ENCODE results near the gene ADAMTS7. TPM values are rescaled to one million over a fixed set of nuclear protein-coding genes. Genes with fewer than 3 reads are reported as not detected.
"Not testable (repeated sequence)": the region's sequence is repeated elsewhere in the genome, so short reads cannot be mapped to it uniquely, and the experiment has no call there.

ADAMTS7 gene
- total and polyA plus RNA-seq, 2 donors (not counting 1 experiment from before 2014, with no cell fraction given): 7.9 TPM

DNA sequence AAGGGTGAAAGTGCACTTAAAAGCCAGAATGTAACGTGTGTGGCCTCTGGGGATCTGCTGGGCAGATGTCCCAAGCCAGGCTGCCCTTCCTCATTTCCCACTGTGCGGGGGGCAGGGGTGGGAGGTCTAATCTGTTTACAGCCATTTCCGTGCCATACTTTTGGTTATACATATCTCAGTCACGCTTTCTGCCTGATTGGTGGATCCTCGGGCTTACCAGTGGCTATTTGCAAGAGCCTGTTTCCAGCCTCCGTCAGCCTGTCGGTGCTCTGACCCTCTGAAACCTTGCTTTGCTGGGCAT is 58.0 kb downstream of the ADAMTS7 start:
- H3K4me3 ChIP-seq (replicated peaks in 1 of 4; ENCODE audit: control extremely low read depth in 1 of 4, insufficient read depth in 1 of 4, low read depth in 3 of 4, low read length in 4 of 4); H3K27me3 ChIP-seq (ENCODE audit: control insufficient read depth, insufficient read depth, low read length); H3K9me3 ChIP-seq (ENCODE audit: control insufficient read depth, insufficient read depth, low read depth, low read length); H3K36me3 ChIP-seq (ENCODE audit: control insufficient read depth, insufficient read depth, low read length); H3K79me2 ChIP-seq (ENCODE audit: control insufficient read depth, insufficient read depth, low read length); H3K4me2 ChIP-seq (ENCODE audit: extremely low read depth, insufficient read depth, low read length); H4K20me1 ChIP-seq (ENCODE audit: control insufficient read depth, extremely low read depth, insufficient read depth, low read length); DNase-seq (ENCODE audit: low read depth in 2 of 2); H2AFZ ChIP-seq (ENCODE audit: low read length); H3K27ac ChIP-seq (ENCODE audit: insufficient read depth, low read length); H3K9ac ChIP-seq (ENCODE audit: insufficient read depth, low read length): not testable (repeated sequence)
- peaks cover 11% of the 10 kb centered on the region for H3K4me1 ChIP-seq (ENCODE audit: control insufficient read depth, extremely low read depth, insufficient read depth, low read length)

DNA sequence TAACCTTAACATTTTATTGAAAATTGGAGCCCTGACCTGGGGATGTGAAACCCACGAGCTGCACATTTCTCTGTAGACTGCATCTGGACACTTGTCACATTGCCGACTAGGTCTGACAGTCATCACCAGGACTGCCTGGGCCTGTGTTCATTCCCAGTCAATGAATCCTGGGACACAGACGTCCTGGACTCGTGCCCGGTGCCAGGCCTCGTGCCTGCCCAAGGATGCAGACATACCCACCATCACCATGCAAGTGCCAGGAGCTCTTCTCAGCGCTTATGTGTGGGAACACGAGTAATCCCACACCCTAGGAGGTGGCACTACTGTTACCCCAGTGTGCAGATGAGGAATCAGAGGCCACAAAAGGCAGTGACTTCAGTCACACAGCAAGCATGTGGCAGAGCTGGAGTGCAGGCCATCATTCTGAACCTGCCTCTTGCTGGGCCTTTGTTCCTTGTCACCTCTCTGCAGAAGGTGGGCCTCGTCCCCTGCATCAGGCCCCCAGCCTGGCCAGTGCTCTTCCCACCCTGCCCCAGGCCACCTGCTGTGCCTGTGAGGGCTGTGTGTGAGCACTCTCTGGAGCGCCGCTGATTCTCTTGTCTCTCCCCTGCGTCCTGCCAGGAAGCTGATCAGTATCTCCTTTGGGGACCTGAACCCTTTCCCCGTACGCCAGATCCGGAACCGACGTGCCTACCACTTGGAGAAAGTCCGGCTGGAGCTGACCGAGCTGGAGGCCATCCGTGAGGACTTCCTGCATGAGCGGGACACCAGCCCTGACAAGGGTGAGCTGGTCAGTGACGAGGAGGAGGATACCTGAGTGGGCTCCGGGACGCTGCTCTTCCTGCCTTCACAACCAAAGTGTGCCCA is 58.5 kb downstream of the ADAMTS7 start:
- Histone ChIP-seq H3K4me3 (replicated peaks in 1 of 4; ENCODE audit: control extremely low read depth in 1 of 4, insufficient read depth in 1 of 4, low read depth in 3 of 4, low read length in 4 of 4) (no peak overlapping the region), H3K4me1 (ENCODE audit: control insufficient read depth, extremely low read depth, insufficient read depth, low read length) (peaks cover 11% of the 10 kb centered on the region), H3K27me3 (ENCODE audit: control insufficient read depth, insufficient read depth, low read length) (no peaks in the 10 kb centered on the region), H3K4me2 (ENCODE audit: extremely low read depth, insufficient read depth, low read length) (no peak overlapping the region), H4K20me1 (ENCODE audit: control insufficient read depth, extremely low read depth, insufficient read depth, low read length) (no peaks in the 10 kb centered on the region), H3K9ac (ENCODE audit: insufficient read depth, low read length) (no peak overlapping the region), H3K79me2 (ENCODE audit: control insufficient read depth, insufficient read depth, low read length) (no peaks in the 10 kb centered on the region), H3K9me3 (ENCODE audit: control insufficient read depth, insufficient read depth, low read depth, low read length) (no peaks in the 10 kb centered on the region), H3K27ac (ENCODE audit: insufficient read depth, low read length) (no peak overlapping the region), H3K36me3 (ENCODE audit: control insufficient read depth, insufficient read depth, low read length) (no peaks in the 10 kb centered on the region), H2AFZ (ENCODE audit: low read length) (no peak overlapping the region)
- no peak for DNase-seq (ENCODE audit: low read depth in 2 of 2)
- TF ChIP-seq, protein P1, sequence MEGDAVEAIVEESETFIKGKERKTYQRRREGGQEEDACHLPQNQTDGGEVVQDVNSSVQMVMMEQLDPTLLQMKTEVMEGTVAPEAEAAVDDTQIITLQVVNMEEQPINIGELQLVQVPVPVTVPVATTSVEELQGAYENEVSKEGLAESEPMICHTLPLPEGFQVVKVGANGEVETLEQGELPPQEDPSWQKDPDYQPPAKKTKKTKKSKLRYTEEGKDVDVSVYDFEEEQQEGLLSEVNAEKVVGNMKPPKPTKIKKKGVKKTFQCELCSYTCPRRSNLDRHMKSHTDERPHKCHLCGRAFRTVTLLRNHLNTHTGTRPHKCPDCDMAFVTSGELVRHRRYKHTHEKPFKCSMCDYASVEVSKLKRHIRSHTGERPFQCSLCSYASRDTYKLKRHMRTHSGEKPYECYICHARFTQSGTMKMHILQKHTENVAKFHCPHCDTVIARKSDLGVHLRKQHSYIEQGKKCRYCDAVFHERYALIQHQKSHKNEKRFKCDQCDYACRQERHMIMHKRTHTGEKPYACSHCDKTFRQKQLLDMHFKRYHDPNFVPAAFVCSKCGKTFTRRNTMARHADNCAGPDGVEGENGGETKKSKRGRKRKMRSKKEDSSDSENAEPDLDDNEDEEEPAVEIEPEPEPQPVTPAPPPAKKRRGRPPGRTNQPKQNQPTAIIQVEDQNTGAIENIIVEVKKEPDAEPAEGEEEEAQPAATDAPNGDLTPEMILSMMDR (conservative IDR thresholded peaks at IDR 0.05 in 1 of 2, IDR thresholded peaks at IDR 0.05 in 1 of 2; ENCODE audit: low read depth in 1 of 2, low read length in 2 of 2): no peak
- TF ChIP-seq EZH2 (IDR thresholded peaks at IDR 0.05; ENCODE audit: low read length, missing control alignments): no peak

DNA sequence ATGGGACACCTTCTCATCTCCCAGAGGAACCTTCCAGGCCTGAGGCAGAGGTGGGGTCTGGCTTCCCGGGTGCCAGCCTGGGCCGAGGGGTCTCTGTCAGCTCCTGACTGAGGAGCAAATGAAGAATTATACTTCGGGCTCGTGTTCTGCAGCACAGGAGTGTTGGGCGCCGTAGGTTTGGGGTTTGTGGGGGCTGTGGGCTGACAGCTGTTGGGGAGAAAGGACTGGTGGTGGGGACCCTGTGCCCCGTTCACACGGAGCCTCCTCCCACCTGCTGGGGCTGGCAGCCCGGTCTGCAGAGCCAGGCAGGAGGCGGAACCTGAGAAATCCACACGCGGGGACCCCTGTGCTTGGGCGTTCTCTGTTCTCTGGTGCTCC is 59.7 kb downstream of the ADAMTS7 start:
- no peaks in the 10 kb centered on the region for H3K36me3 ChIP-seq (ENCODE audit: control insufficient read depth, insufficient read depth, low read length)
- H3K4me2 ChIP-seq (ENCODE audit: extremely low read depth, insufficient read depth, low read length): no peak overlapping the region
- DNase-seq (ENCODE audit: low read depth in 2 of 2): no peak
- no peaks in the 10 kb centered on the region for H3K27me3 ChIP-seq (ENCODE audit: control insufficient read depth, insufficient read depth, low read length)
- peaks cover 3% of the 10 kb centered on the region for H3K4me1 ChIP-seq (ENCODE audit: control insufficient read depth, extremely low read depth, insufficient read depth, low read length)
- H3K4me3 ChIP-seq (replicated peaks in 1 of 4; ENCODE audit: control extremely low read depth in 1 of 4, insufficient read depth in 1 of 4, low read depth in 3 of 4, low read length in 4 of 4): no peak overlapping the region
- H3K79me2 ChIP-seq (ENCODE audit: control insufficient read depth, insufficient read depth, low read length): no peaks in the 10 kb centered on the region
- no peak overlapping the region for H2AFZ ChIP-seq (ENCODE audit: low read length)
- no peak overlapping the region for H3K9ac ChIP-seq (ENCODE audit: insufficient read depth, low read length)
- no peaks in the 10 kb centered on the region for H3K9me3 ChIP-seq (ENCODE audit: control insufficient read depth, insufficient read depth, low read depth, low read length)
- H3K27ac ChIP-seq (ENCODE audit: insufficient read depth, low read length): no peak overlapping the region
- TF ChIP-seq EZH2 (IDR thresholded peaks at IDR 0.05; ENCODE audit: low read length, missing control alignments): no peak
- TF ChIP-seq, protein P1 (conservative IDR thresholded peaks at IDR 0.05 in 1 of 2, IDR thresholded peaks at IDR 0.05 in 1 of 2; ENCODE audit: low read depth in 1 of 2, low read length in 2 of 2): no peak
- no peaks in the 10 kb centered on the region for H4K20me1 ChIP-seq (ENCODE audit: control insufficient read depth, extremely low read depth, insufficient read depth, low read length)

Measured in fibroblast of lung (primary cell).